Activated T-helper 2 cell treated with anti-CD3 and anti-CD28 coated beads, Interferon-gamma antibody, Interleukin-2, Interleukin-4, amounts not matched to agents 10 μg/mL and 5 μg/mL and 100 μg/mL, durations not matched to agents 14 hours and 24 hours and 36 hours (primary cell): ENCODE results near the gene INSRR. TPM values are rescaled to one million over a fixed set of nuclear protein-coding genes. Genes with fewer than 3 reads are reported as not detected.

ENCODE experiments used
- DNase-seq: peaks from one replicate; pipeline ENCODE4 v3.0.0; 2021; ENCODE audit warnings: low spot score
- H3K27ac Mint-ChIP-seq: one replicate; pipeline ENCODE4 v1.8.0; 2021; ENCODE audit warnings: mixed read lengths
- H3K27me3 Mint-ChIP-seq: one replicate; pipeline ENCODE4 v1.8.0; 2021; ENCODE audit warnings: low read depth, mixed read lengths
- H3K36me3 Mint-ChIP-seq: one replicate; pipeline ENCODE4 v1.8.0; 2021; ENCODE audit warnings: low read depth, mixed read lengths
- H3K4me1 Mint-ChIP-seq: one replicate; pipeline ENCODE4 v1.8.0; 2021; ENCODE audit warnings: low read depth, mixed read lengths
- H3K4me3 Mint-ChIP-seq: one replicate; pipeline ENCODE4 v1.8.0; 2021; ENCODE audit warnings: low read depth, mild to moderate bottlenecking, moderate library complexity, mixed read lengths
- H3K9me3 Mint-ChIP-seq: one replicate; pipeline ENCODE4 v1.8.0; 2021; ENCODE audit warnings: mixed read lengths
- intact Hi-C: fragments of 100-400 bp; cut with micrococcal nuclease; formaldehyde crosslinking; loops from one replicate; pipeline ENCODE4 v1.15.1; 2023
- total RNA-seq: library from RNA; stranded (reverse); gene quantifications from 2 replicates; pipeline ENCODE4 v1.2.3, GENCODE V29; 2022

The INSRR gene
- total RNA-seq, 1 donor from 2014 or later: 1.4 TPM

- peak overlapping the region; percentile 28 for H3K4me3 Mint-ChIP-seq
- no peaks in the 10 kb centered on the region for H3K9me3 Mint-ChIP-seq
Observed at GRCh38 chr1:156808186-156809030, 50.5 kb downstream of the INSRR start.

GRCh38 chr1:156807627-156808026 lies 51.3 kb downstream of the INSRR start:
- no peaks in the 10 kb centered on the region for H3K27me3 Mint-ChIP-seq
- peaks cover 54% of the 10 kb centered on the region for H3K4me1 Mint-ChIP-seq
- peaks cover 79% of the 10 kb centered on the region for H3K36me3 Mint-ChIP-seq
- no peaks in the 10 kb centered on the region for H3K9me3 Mint-ChIP-seq
- DNase-seq: peak; percentile 36
- H3K27ac Mint-ChIP-seq: peak overlapping the region; percentile 78
- intact Hi-C loops: no loop called here
- H3K4me3 Mint-ChIP-seq: peak overlapping the region; percentile 28

More at GRCh38 chr1:156808186-156809030, 50.5 kb downstream of the INSRR start:
- peaks cover 87% of the 10 kb centered on the region for H3K36me3 Mint-ChIP-seq
- peak overlapping the region; percentile 78 for H3K27ac Mint-ChIP-seq
- DNase-seq: no peak
- peaks cover 57% of the 10 kb centered on the region for H3K4me1 Mint-ChIP-seq
- no peaks in the 10 kb centered on the region for H3K27me3 Mint-ChIP-seq
- intact Hi-C loops: no loop called here

- H3K4me1 Mint-ChIP-seq: peaks cover 53% of the 10 kb centered on the region
Observed at GRCh38 chr1:156806512-156807440, 52.1 kb downstream of the INSRR start.

GRCh38 chr1:156805766-156806511 lies 53.0 kb downstream of the INSRR start:
- peaks cover 53% of the 10 kb centered on the region for H3K4me1 Mint-ChIP-seq
- intact Hi-C loops: no loop called here
- no peak overlapping the region for H3K4me3 Mint-ChIP-seq
- DNase-seq: no peak
- no peaks in the 10 kb centered on the region for H3K27me3 Mint-ChIP-seq
- H3K27ac Mint-ChIP-seq: peak overlapping the region; percentile 19
- H3K36me3 Mint-ChIP-seq: peaks cover 76% of the 10 kb centered on the region
- H3K9me3 Mint-ChIP-seq: no peaks in the 10 kb centered on the region

More at GRCh38 chr1:156806512-156807440, 52.1 kb downstream of the INSRR start:
- no peak overlapping the region for H3K4me3 Mint-ChIP-seq
- DNase-seq: no peak
- H3K9me3 Mint-ChIP-seq: no peaks in the 10 kb centered on the region
- H3K36me3 Mint-ChIP-seq: peaks cover 77% of the 10 kb centered on the region
- H3K27ac Mint-ChIP-seq: peak overlapping the region; percentile 78
- intact Hi-C loops: no loop called here
- H3K27me3 Mint-ChIP-seq: no peaks in the 10 kb centered on the region

- intact Hi-C loops: loop anchor here (5.0 kb wide), 1 partner anchor 33 kb away; no protein-coding TSS in a partner anchor
- no peaks in the 10 kb centered on the region for H3K27me3 Mint-ChIP-seq
- H3K4me1 Mint-ChIP-seq: peaks cover 57% of the 10 kb centered on the region
- peak overlapping the region; percentile 59 for H3K27ac Mint-ChIP-seq
- DNase-seq: no peak
- no peak overlapping the region for H3K4me3 Mint-ChIP-seq
- no peaks in the 10 kb centered on the region for H3K9me3 Mint-ChIP-seq
- peaks cover 77% of the 10 kb centered on the region for H3K36me3 Mint-ChIP-seq
Observed at GRCh38 chr1:156804572-156805243, 54.2 kb downstream of the INSRR start.

- H3K27me3 Mint-ChIP-seq: no peaks in the 10 kb centered on the region
- no peak overlapping the region for H3K4me3 Mint-ChIP-seq
- no peaks in the 10 kb centered on the region for H3K9me3 Mint-ChIP-seq
- peak overlapping the region; percentile 59 for H3K27ac Mint-ChIP-seq
- no peak for DNase-seq
- peaks cover 73% of the 10 kb centered on the region for H3K36me3 Mint-ChIP-seq
- peaks cover 55% of the 10 kb centered on the region for H3K4me1 Mint-ChIP-seq
- intact Hi-C loops: loop anchor here (5.0 kb wide), 1 partner anchor 33 kb away; no protein-coding TSS in a partner anchor
Observed at GRCh38 chr1:156804026-156804425, 54.9 kb downstream of the INSRR start.

- DNase-seq: no peak
- Mint-ChIP-seq H3K4me1 (peaks cover 48% of the 10 kb centered on the region), H3K9me3 (no peaks in the 10 kb centered on the region), H3K4me3 (no peak overlapping the region), H3K36me3 (peaks cover 67% of the 10 kb centered on the region), H3K27ac (peak overlapping the region; percentile 43), H3K27me3 (no peaks in the 10 kb centered on the region)
- intact Hi-C loops: loop anchor here (5.0 kb wide), 1 partner anchor 34 kb away; no protein-coding TSS in a partner anchor
Observed at GRCh38 chr1:156803086-156803851, 55.6 kb downstream of the INSRR start.

GRCh38 chr1:156802421-156802935 lies 56.4 kb downstream of the INSRR start:
- Mint-ChIP-seq H3K4me3 (no peak overlapping the region), H3K27me3 (no peaks in the 10 kb centered on the region), H3K27ac (peak overlapping the region; percentile 41), H3K36me3 (peaks cover 67% of the 10 kb centered on the region), H3K9me3 (no peaks in the 10 kb centered on the region), H3K4me1 (peaks cover 40% of the 10 kb centered on the region)
- DNase-seq: no peak
- intact Hi-C loops: loop anchor here (5.0 kb wide), 1 partner anchor 35 kb away; no protein-coding TSS in a partner anchor

GRCh38 chr1:156801409-156802121 lies 57.4 kb downstream of the INSRR start:
- peaks cover 65% of the 10 kb centered on the region for H3K36me3 Mint-ChIP-seq
- no peak for DNase-seq
- no peaks in the 10 kb centered on the region for H3K9me3 Mint-ChIP-seq
- peak overlapping the region; percentile 77 for H3K27ac Mint-ChIP-seq
- intact Hi-C loops: loop anchor here (5.0 kb wide), 1 partner anchor 36 kb away; no protein-coding TSS in a partner anchor
- H3K4me3 Mint-ChIP-seq: no peak overlapping the region
- H3K4me1 Mint-ChIP-seq: peaks cover 34% of the 10 kb centered on the region
- H3K27me3 Mint-ChIP-seq: no peaks in the 10 kb centered on the region

- Mint-ChIP-seq H3K4me3 (no peak overlapping the region), H3K36me3 (peaks cover 77% of the 10 kb centered on the region), H3K27ac (no peak overlapping the region), H3K27me3 (no peaks in the 10 kb centered on the region), H3K4me1 (peaks cover 28% of the 10 kb centered on the region), H3K9me3 (no peaks in the 10 kb centered on the region)
- DNase-seq: peak; percentile 48
- intact Hi-C loops: loop anchor here (1.0 kb wide), 1 partner anchor 63 kb away; the partner anchor contains the start of gene NTRK1
Observed at GRCh38 chr1:156797212-156797871, 61.6 kb downstream of the INSRR start.
